ENCODE results near the gene FRMD4A. TPM values are rescaled to one million over a fixed set of nuclear protein-coding genes. Genes with fewer than 3 reads are reported as not detected.

The FRMD4A gene
- total RNA-seq, 2 donors from 2014 or later, result 22.3 to 22.4 TPM

- no peak overlapping the region for H3K27ac ChIP-seq (ENCODE audit: low read depth, low read length)
- Mint-ChIP-seq H3K36me3 (ENCODE audit: low read depth) (no peaks in the 10 kb centered on the region), H3K4me3 (no peak overlapping the region), H3K27me3 (ENCODE audit: insufficient read depth) (peaks cover 10% of the 10 kb centered on the region), H3K27ac (no peak overlapping the region), H3K9me3 (no peaks in the 10 kb centered on the region), H3K4me1 (peaks cover 5% of the 10 kb centered on the region)
- no peak for TF ChIP-seq CTCF (conservative IDR thresholded peaks at IDR 0.05)
- H3K4me1 ChIP-seq (ENCODE audit: control insufficient read depth, insufficient read depth, low read length), result peaks cover 7% of the 10 kb centered on the region
- H3K27me3 ChIP-seq (ENCODE audit: control insufficient read depth, insufficient read depth, low read length, poor library complexity, severe bottlenecking), result no peaks in the 10 kb centered on the region
- H3K36me3 ChIP-seq (ENCODE audit: control insufficient read depth, insufficient read depth, low read length), result no peaks in the 10 kb centered on the region
- H3K4me3 ChIP-seq (ENCODE audit: low read length), result no peak overlapping the region
- no peak for DNase-seq
- H3K9ac ChIP-seq (ENCODE audit: extremely low read depth, low read length, poor library complexity, severe bottlenecking), result no peak overlapping the region
- whole genome bisulfite sequencing, 2 experiments (ENCODE audit: insufficient coverage in 1 of 2, insufficient read length in 1 of 2), result 95 to 98% methylated on average over 2 to 6 of the region's 8 CpGs
- no peaks in the 10 kb centered on the region for H3K9me3 ChIP-seq (ENCODE audit: control insufficient read depth, low read length)
Measured at GRCh38 chr10:13883636-13884444, 446.9 kb downstream of the FRMD4A start.

DNA sequence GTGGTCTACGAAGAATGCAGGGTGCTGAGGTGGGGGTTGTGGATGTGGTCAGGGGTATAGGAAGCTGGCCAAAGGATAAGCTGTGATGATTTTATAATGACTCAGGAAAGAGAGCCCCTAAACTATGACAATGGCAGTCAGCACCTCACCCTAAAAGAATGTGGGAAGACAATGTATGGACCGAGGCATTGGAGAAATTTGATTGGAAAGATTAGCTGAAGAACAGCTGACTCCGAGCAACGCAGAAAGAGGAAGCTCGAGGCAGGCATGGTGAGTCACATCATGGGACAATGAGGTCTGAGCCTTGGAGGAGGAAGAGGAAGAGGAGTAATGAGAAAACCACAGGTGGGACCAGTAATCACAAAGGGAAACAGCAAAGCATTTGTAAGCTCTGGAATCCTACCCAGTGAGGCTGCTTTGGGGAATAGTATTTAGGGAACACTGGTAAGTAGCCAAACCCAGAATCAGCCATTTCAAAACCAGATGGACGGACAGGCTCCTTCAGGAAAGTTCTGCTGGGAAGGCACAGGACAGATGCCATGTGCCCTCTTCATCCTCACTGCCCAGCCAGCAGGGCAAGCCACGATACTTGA lies 448.5 kb downstream of the FRMD4A start:
- Mint-ChIP-seq H3K4me3 (no peak overlapping the region), H3K36me3 (ENCODE audit: low read depth) (no peaks in the 10 kb centered on the region), H3K9me3 (no peaks in the 10 kb centered on the region), H3K4me1 (peaks cover 9% of the 10 kb centered on the region), H3K27me3 (ENCODE audit: insufficient read depth) (peaks cover 2% of the 10 kb centered on the region), H3K27ac (no peak overlapping the region)
- DNase-seq, result peak; percentile 88
- H3K27me3 ChIP-seq (ENCODE audit: control insufficient read depth, insufficient read depth, low read length, poor library complexity, severe bottlenecking), result no peaks in the 10 kb centered on the region
- H3K4me3 ChIP-seq (ENCODE audit: low read length), result no peak overlapping the region
- H3K4me1 ChIP-seq (ENCODE audit: control insufficient read depth, insufficient read depth, low read length), result peaks cover 10% of the 10 kb centered on the region
- peak overlapping the region; percentile 6 for H3K27ac ChIP-seq (ENCODE audit: low read depth, low read length)
- peak overlapping the region; percentile 21 for H3K9ac ChIP-seq (ENCODE audit: extremely low read depth, low read length, poor library complexity, severe bottlenecking)
- no peaks in the 10 kb centered on the region for H3K9me3 ChIP-seq (ENCODE audit: control insufficient read depth, low read length)
- no peaks in the 10 kb centered on the region for H3K36me3 ChIP-seq (ENCODE audit: control insufficient read depth, insufficient read depth, low read length)
- no peak for TF ChIP-seq CTCF (conservative IDR thresholded peaks at IDR 0.05)
- WGBS, 2 experiments (ENCODE audit: insufficient coverage in 1 of 2, insufficient read length in 1 of 2), result 28 to 30% methylated on average over 7 of the region's 7 CpGs

GRCh38 chr10:13880760-13881159 lies 450.0 kb downstream of the FRMD4A start:
- no peaks in the 10 kb centered on the region for H3K27me3 Mint-ChIP-seq (ENCODE audit: insufficient read depth)

More at GRCh38 chr10:13880760-13881159, 450.0 kb downstream of the FRMD4A start:
- no peak for TF ChIP-seq CTCF (conservative IDR thresholded peaks at IDR 0.05)
- H3K27ac ChIP-seq (ENCODE audit: low read depth, low read length), result no peak overlapping the region
- H3K4me3 ChIP-seq (ENCODE audit: low read length), result no peak overlapping the region
- Mint-ChIP-seq H3K4me1 (peaks cover 9% of the 10 kb centered on the region), H3K4me3 (no peak overlapping the region), H3K36me3 (ENCODE audit: low read depth) (no peaks in the 10 kb centered on the region), H3K9me3 (no peaks in the 10 kb centered on the region), H3K27ac (no peak overlapping the region)
- no peaks in the 10 kb centered on the region for H3K27me3 ChIP-seq (ENCODE audit: control insufficient read depth, insufficient read depth, low read length, poor library complexity, severe bottlenecking)
- H3K9me3 ChIP-seq (ENCODE audit: control insufficient read depth, low read length), result no peaks in the 10 kb centered on the region
- H3K36me3 ChIP-seq (ENCODE audit: control insufficient read depth, insufficient read depth, low read length), result no peaks in the 10 kb centered on the region
- 76 to 81% methylated on average over 2 to 3 of the region's 3 CpGs for WGBS, 2 experiments (ENCODE audit: insufficient coverage in 1 of 2, insufficient read length in 1 of 2)
- no peak for DNase-seq
- H3K4me1 ChIP-seq (ENCODE audit: control insufficient read depth, insufficient read depth, low read length), result peaks cover 12% of the 10 kb centered on the region
- no peak overlapping the region for H3K9ac ChIP-seq (ENCODE audit: extremely low read depth, low read length, poor library complexity, severe bottlenecking)

All from endodermal cell (in vitro differentiated cells).